ENCODE results near the gene ALDH1L1.

GRCh38 chr3:126199256-126199655, 18.9 kb upstream of the ALDH1L1 start:
- no peak for TF ChIP-seq CTCF (IDR thresholded peaks at IDR 0.05)
- TF ChIP-seq EZH2 (IDR thresholded peaks at IDR 0.05; ENCODE audit: borderline replicate concordance, insufficient read depth, low read depth, low read length, poor library complexity, severe bottlenecking), result no peak
